ENCODE data around the gene NDUFB2. TPM values are rescaled to one million over a fixed set of nuclear protein-coding genes. Genes with fewer than 3 reads are reported as not detected.

Gene NDUFB2
- total and polyA plus RNA-seq, 10 donors, result 104 to 370 (median 142) TPM

DNA sequence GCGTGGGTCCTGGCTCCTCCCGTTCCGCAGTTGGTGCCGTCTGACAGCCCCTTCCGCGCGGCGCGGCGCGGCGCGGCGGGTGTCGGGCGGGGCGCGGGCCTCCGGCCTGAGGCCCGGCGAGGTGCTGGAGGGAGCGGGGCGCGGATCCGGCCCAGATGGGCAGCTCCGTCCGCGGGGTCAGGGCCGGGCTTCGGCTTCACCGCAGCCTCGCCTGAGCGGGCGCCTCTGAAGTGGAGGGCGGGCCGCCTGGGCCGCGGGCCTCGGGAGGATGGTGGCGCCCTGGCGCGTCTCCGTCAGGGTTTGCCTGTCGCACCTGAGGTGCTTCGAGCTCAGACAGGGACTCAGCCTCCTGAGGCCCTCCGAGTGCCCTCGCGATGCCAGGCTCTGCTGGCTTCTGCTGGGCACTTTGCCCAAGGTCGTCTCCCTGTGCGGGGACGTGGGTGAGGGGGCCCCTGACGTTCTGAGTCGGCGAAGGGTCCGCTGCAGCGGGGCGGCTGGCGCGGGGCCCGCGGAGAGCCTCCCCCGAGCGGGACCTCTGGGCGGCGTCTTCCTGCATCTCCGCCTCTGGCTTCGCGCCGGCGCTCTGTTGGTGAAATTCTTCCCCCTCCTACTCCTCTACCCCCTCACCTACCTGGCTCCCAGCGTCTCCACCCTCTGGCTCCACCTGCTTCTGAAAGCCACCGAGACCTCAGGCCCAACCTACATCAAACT lies 23.3 kb upstream of the NDUFB2 start:
- H3K36me3 ChIP-seq, result peaks cover 0 to 14% (median 0%) of the 10 kb centered on the region in 6 donors
- WGBS, 5 donors, result 0% methylated on average over 25 to 72 of the region's 72 CpGs
- peak; percentile 92 for DNase-seq
- peaks cover 23 to 56% (median 45%) of the 10 kb centered on the region in 6 donors for H3K4me1 ChIP-seq
- H3K4me3 ChIP-seq, result peak overlapping the region; percentile 50 to 95 (median 74)
- H3K27ac ChIP-seq, result peak overlapping the region; percentile 81 to 94 (median 90)
- TF ChIP-seq POLR2A (IDR thresholded peaks at IDR 0.05) (no peak), POLR2AphosphoS5 (IDR thresholded peaks at IDR 0.05) (peak; percentile 28 to 73 (median 57))
- TF ChIP-seq, protein P1, sequence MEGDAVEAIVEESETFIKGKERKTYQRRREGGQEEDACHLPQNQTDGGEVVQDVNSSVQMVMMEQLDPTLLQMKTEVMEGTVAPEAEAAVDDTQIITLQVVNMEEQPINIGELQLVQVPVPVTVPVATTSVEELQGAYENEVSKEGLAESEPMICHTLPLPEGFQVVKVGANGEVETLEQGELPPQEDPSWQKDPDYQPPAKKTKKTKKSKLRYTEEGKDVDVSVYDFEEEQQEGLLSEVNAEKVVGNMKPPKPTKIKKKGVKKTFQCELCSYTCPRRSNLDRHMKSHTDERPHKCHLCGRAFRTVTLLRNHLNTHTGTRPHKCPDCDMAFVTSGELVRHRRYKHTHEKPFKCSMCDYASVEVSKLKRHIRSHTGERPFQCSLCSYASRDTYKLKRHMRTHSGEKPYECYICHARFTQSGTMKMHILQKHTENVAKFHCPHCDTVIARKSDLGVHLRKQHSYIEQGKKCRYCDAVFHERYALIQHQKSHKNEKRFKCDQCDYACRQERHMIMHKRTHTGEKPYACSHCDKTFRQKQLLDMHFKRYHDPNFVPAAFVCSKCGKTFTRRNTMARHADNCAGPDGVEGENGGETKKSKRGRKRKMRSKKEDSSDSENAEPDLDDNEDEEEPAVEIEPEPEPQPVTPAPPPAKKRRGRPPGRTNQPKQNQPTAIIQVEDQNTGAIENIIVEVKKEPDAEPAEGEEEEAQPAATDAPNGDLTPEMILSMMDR (IDR thresholded peaks at IDR 0.05 in 8 of 11, conservative IDR thresholded peaks at IDR 0.05 in 3 of 11), result no peak
- intact Hi-C loops (cut with DNase I; ENCODE audit: low total_unique reads), result no loop called here
- H3K27me3 ChIP-seq (replicated peaks in 1 of 7), result no peaks in the 10 kb centered on the region
- no peaks in the 10 kb centered on the region for H3K9me3 ChIP-seq

DNA sequence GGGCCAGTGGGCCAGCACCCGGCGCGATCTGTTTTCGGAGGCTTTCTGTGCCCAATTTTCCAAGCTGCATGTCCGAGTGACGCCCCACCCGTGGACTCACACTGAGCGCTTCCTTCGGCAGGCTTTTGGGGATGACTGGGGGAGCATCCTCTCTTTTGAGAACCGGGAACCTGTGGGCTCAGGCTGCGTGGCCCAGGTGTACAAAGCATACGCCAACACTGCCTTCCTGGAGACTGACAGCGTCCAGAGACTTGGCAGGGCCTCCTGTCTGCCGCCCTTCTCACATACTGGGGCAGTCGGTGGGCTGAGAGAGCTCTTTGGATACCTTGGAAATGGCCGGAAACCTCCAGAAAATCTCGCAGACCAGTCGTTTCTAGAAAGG lies 22.7 kb upstream of the NDUFB2 start:
- Histone ChIP-seq H3K36me3 (peaks cover 0 to 20% (median 2%) of the 10 kb centered on the region in 6 donors), H3K27ac (peak overlapping the region; percentile 81 to 94 (median 90)), H3K27me3 (replicated peaks in 1 of 7) (no peaks in the 10 kb centered on the region), H3K4me3 (peak overlapping the region; percentile 50 to 95 (median 74)), H3K9me3 (no peaks in the 10 kb centered on the region), H3K4me1 (peaks cover 23 to 56% (median 45%) of the 10 kb centered on the region in 6 donors)
- 29 to 50% (median 36%) methylated on average over 12 to 18 of the region's 18 CpGs for WGBS, 5 donors
- TF ChIP-seq, protein P1 (IDR thresholded peaks at IDR 0.05 in 8 of 11, conservative IDR thresholded peaks at IDR 0.05 in 3 of 11), result no peak
- TF ChIP-seq POLR2A (IDR thresholded peaks at IDR 0.05) (no peak), POLR2AphosphoS5 (IDR thresholded peaks at IDR 0.05) (no peak)
- DNase-seq, result no peak
- intact Hi-C loops (cut with DNase I; ENCODE audit: low total_unique reads), result no loop called here

DNA sequence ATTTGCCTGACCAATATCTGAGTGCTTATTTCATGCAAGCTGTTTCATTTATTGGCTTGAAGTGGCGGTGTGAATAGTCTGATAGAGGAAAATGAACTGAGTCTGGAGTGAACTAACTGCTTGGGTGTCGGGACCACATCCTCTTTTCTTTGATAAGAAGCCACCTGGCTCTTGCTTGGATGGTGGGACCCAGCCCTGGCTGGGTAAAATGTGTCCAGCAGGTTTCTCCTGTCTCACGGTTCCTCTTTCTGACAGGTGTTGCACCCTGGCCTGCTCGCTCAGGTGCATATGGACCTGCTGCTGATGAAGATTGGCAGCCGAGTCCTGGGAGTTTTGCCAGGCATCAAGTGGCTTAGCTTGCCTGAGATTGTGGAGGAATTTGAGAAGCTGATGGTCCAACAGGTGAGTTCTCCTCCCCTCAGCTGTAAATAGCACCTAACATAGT lies 22.1 kb upstream of the NDUFB2 start:
- WGBS, 5 donors, result 56 to 69% (median 62%) methylated on average over 5 of the region's 5 CpGs
- intact Hi-C loops (cut with DNase I; ENCODE audit: low total_unique reads), result no loop called here

More for the DNA sequence above, 22.1 kb upstream of the NDUFB2 start:
- Histone ChIP-seq H3K9me3 (no peaks in the 10 kb centered on the region), H3K4me3 (peak overlapping the region in 3 of 8 donors; percentile 72 to 95 (median 79)), H3K27me3 (replicated peaks in 1 of 7) (no peaks in the 10 kb centered on the region), H3K36me3 (peaks cover 0 to 26% (median 7%) of the 10 kb centered on the region in 6 donors), H3K4me1 (peaks cover 23 to 56% (median 45%) of the 10 kb centered on the region in 6 donors), H3K27ac (peak overlapping the region in 6 of 8 donors; percentile 86 to 94 (median 92))
- TF ChIP-seq POLR2A (IDR thresholded peaks at IDR 0.05) (no peak), POLR2AphosphoS5 (IDR thresholded peaks at IDR 0.05) (peak in 1 of 3 donors; percentile 30)
- TF ChIP-seq, protein P1 (IDR thresholded peaks at IDR 0.05 in 8 of 11, conservative IDR thresholded peaks at IDR 0.05 in 3 of 11), result no peak
- DNase-seq, result peak; percentile 72

Data from spleen (tissue), 11 donors.